AG08396 (cell line): ENCODE data around the gene APRT.

Experiments
- DNase-seq: peaks from one replicate; pipeline ENCODE4 v3.0.0; 2012; ENCODE audit warnings: low spot score, mixed read lengths

Gene APRT

DNA sequence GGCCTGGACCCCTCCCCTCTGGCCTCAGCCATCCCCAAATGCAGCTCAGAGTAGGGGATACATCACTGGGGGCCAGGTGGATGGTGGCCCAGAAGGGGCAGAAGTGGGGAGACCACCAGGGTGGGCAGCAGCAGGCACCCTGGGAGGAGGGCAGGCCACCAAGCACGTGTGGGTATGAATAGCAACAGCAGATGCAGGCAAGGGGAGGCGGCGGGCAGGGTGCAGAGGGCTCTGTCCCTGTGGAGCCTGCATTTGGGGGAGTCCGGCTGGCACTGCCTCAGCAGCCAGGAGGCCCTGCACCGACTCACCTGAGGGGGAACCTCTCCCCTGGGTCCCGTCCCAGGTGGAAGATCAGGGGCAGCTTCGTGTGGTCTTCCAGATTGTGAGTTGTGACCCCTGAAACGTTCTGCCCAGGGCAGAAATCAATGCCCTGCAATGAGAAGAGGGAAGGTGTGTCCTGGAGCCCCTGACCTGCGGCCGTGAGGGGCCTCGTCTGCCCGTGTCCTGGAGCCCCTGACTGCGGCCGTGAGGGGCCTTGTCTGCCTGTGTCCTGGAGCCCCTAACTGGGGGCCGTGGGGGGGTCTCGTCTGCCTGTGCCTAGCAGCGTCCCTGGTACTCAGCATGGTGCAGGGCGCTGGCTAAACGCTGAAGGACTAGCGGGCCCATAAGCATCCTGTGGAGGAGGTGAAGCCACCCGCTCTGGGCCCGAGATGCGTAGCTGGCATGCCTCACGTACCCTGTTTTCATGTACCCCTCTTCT lies 10.7 kb upstream of the APRT start:
- DNase-seq, result no peak

DNA sequence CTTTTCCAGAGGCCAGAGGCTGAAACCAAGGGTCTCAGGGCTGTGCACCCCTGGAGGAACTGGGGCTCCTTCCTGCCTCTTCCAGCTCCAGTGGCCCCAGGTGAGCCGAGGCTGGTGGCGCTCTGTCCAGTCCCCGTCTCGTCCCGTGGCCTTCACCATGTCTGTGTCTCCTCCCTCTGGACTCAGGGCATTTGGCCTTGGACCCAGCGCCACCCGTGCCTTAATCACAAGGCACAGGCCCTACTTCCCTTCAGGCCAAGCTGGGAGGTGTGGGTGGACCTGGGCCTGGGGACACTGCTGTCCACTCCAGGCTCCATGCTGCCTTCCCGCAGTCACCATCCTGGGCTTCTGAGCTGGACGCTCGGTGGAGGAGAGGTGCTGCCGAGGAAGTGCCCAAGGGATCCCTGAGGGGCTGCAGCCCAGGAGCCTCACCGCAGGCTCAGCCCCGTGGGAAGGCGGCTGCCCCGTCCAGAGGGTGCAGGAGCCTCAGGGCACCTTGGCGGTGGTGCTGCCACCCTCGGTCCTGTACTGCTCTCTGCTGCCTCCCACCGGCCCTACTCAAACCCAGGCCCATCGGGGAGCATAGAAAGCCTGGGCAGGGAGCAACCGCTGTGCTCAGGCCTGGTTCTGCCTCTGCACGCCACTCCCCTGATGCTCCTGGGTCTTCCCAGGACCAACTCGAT lies 9.6 kb upstream of the APRT start:
- no peak for DNase-seq

DNA sequence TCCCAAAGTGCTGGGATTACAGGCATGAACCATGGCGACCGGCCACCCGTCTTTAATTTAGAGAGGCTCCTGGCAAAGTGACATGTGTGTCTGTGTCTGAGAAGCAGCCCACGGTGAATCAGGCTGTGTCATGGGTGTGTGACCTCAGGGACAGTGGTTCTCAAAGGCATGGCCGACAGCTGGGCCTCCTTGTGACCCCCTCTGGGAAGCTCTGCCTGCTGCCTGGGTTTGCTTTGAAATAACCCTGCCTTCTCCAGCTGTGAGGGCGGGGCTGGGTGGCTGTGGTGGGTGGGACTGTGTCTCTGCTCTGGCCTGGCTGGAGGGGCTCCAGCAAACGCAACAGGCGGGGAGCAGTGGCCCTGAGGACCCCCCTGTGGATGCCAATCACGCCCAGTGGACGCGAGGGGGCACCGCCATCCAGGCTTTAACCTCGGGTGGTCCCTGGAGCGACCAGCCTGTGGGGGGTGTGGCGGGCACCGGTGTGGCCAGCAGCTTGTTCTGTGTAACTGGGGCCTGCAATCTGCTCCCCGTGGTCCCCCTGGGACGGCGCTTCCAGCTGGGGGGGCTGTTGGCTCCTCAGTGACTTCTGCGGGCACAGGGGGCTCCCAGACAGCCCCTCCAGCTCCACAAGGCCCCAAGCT lies 8.8 kb upstream of the APRT start:
- no peak for DNase-seq

DNA sequence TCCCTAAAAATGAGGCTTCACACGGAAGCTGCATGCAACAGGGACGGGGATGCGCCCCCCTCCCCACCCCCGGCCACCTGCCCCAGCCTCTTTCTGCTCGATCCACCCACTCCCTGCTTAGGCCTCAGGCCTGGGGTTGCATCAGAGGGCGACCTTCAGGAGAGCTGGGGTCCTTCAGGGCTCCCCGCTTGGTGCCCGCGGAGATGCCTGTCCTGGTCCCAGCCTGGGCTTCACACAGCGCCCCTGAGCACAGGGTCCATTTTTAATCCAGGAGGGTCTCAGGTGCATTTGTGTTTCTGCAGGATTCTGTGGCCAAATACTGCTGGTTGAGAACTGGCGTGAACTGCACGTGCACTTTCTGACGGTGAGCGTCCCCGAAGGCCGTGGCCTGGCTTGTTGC lies 7.4 kb upstream of the APRT start:
- no peak for DNase-seq

DNA sequence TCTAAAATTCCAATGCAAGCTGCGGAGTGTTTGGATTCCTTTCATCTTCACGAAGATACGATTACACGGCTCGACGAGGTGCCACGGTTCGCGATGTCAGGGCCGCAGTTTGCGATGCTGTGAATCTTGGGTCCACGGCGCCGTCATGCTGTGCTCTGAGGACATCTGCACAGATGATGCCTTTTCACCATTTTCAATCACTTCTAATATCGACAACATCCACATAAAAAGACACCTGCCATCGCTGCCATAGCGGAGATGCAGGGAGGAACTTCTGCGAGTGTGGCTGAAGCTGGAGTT lies 6.8 kb upstream of the APRT start:
- no peak for DNase-seq

DNA sequence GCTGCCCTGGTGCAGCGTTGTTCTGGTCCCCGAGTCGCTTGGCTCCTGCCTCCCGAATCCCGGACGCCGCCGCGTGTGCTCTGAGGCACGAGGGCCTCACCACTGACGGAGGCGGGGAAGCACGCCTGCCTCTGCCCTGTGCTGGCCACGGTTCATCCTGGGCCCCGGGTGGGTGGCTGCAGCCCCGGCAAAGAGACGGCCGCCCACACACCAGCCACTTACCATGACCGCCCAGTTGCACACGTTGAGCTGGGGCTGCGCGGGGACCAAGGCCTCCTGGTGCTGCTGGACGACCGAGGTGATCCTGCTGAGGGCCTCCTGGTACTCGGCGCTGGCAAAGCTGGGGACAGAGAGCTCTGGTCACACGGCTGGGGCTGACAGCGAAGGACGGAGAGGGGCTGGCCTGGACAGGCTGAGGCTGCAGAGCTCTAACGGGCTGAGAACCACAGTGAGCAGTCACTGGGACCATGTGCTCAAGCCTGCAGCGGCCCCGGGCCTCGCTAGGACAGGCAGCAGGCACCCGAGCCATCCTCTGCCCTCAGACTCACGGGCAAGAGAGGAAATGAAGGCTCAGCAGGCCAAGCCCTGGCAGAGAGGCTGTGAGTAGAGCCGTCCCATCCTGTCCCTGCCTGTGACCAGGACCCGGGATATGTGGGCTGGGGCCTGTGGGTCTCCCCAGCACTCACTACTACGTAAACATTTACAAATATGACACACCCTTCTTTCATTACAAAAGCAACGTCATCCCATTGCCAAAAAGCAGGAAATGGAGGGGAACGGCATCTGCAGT lies 6.3 kb upstream of the APRT start:
- peak; percentile 41 for DNase-seq

DNA sequence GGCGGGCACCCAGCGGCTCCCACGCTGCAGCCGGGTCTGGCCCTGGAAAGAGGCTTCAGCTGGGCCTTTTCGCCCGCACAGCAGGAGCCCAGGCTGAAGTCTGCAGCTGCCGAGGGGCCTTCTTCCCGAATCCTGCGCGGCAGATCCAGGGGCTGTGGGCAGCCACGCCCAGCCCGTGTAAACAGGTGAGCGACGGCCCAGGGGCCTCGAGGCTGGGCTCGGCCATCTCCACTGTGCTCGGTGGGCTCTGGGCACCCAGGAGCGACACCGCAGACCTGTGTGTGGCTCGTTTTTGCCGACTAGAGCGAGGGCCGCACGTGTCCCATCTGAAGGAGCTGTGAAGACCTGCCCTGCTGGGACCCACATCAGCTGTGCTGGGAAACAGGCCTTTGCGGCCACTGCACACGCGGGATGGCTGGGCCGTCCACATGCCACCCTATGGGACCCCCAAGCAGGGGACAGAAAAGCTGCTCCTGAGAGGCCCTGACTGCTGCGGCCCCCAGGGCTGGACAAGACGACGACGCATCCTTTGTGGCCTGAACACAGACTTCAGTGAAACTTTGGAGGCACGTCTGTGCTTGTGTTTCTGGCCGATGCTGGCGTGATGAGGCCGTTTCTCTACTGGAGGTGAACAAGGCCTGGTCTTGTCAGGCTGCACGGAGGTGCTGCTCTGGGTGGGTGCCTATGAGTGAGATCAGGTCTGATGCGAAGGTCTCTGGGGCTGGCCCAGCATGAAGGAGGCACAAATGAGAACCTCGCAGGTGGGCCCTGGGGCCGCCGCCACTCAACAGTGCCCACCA lies 5.2 kb upstream of the APRT start:
- no peak for DNase-seq

DNA sequence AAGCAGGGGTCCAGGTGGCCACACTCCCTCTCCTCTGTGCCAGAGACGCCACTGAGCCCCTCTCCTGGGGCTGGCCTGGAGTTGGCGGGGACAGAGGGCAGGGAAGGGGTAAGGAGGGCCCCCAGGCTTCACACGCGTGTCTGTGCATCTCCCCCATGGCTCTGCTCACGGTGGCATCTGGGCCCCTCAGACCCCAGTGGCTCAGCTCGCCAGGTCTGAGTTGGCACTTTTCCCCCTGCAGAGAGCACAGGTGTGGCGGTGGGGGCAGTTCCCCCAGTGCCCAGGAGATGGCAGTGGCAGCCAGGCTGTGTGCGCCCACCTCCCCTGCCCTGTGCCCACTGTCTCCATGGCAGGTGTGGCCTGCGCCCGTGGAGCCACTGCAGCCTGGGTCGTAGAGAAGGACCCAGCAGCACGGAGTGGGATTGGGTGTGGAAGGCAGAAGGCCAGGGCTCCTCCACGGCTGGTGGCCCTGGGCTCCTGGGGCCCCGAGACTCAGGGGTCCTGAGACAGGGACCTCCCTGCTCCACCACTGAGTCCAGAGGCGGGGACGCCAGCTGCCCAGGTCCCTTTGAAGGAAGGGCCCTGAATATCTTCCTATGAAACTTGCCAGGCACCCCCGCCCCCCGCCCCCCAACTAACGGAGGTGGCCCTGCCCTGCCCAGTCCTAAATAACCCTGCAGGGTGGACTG lies 4.3 kb upstream of the APRT start:
- no peak for DNase-seq

DNA sequence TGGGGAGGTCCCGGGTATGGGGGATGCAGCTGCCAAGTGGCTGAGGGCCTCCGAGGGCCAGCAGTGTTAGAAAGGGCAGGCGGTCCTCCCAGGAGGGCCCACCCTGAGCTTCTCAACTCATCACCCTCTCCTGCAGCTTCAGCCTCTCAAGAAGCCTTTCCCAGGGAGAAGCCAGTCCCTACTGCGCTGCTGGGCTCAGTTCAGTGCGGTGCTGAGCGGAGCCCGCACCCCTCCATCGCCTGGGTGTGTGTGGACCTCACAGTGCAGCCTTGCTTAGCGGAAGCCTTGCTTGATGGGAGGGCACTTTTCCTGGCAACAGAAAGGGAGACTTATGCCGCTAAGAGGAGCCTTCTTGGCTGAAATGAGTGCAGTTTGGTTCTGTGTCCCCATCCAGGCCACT lies 3.5 kb upstream of the APRT start:
- DNase-seq, result no peak

DNA sequence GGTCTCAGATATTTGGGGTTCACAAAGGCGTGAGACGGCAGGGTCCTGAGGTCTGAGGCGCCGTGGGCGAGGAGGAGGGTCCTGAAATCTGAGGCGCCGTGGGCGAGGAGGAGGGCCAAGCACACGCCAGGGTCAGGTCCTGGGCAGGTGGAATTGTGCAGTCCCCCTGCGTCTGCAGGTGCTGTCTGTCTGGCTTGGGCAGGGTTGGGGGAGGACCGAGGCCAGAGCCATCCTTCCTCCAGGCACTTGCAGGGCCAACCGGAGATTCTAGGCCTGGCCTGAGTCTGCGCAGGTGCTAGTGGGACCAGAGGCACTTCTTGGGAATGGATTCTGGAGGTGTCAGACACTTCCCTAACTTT lies 2.4 kb upstream of the APRT start:
- DNase-seq, result no peak

DNA sequence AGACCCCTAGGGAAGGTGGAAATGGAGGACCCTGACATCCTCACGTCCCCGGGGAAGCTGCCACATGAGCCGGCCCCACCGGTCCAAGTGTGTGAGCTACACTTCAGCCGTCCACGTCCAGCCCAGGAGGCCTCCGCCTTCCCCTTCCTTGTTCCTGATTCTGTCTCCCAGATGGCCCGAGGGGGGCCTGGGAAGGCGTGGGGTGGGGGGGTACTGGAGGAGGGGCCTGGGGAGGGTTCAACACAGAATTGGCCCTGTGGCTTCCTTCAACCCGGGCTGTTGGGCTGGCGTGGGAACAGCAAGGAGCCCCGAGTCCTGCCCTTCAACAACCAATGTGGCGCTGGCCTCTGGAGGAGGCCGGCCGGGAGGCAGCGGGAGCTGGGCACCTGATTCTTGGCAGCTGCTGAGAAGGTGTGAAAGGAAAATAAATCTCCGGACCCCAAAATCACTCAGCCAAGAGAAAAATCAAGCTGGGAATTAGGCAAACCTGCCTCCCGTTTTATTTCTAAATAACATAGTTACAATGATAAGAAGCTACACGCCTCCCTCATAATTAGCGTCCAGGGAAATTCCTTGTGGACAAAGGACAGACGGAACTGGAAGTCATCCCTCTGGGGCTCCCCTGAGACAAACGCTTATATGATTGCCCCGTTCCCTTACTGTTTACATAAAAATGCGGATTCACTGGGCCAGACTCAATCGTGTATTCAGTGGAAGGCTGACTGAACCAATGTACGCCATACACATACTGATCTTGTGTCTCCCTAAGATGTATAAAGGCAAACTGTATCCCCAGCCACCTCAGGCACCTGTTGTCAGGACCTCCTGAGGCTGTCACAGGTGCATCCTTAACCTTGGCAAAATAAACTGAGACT lies 1.8 kb upstream of the APRT start:
- no peak for DNase-seq

DNA sequence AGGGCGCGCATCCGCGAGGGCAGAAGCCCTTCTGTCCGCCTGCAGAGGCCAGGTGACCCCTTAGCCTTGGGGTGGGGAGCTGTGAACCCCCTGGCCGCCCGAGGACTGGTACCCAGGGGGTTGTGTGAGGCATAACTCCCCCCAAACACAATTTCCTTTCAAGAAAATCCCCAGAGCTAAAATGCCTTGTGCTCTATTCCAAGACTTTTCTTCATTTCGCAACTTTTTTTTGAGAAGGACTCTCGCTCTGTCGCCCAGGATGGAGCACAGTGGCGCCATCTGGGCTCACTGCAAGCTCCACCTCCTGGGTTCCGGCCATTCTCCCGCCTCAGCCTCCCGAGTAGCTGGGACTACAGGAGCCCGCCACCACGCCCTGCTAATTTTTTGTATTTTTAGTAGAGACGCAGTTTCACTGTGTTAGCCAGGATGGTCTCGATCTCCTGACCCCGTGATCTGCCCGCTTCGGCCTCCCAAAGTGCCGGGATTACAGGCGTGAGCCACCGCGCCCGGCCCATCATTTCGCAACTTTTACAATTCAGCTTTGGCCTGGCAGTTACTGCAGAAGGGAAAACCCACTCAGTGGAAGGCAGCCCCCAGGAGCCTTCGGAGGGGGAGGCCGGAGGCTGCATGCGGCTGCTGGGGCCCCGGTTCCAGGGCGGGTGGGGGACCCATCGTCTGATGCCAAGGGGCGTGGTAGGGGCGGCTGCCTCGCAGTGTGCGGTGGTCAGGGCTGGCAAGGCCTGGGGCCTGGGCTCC lies 963 bp upstream of the APRT start:
- DNase-seq, result no peak

DNA sequence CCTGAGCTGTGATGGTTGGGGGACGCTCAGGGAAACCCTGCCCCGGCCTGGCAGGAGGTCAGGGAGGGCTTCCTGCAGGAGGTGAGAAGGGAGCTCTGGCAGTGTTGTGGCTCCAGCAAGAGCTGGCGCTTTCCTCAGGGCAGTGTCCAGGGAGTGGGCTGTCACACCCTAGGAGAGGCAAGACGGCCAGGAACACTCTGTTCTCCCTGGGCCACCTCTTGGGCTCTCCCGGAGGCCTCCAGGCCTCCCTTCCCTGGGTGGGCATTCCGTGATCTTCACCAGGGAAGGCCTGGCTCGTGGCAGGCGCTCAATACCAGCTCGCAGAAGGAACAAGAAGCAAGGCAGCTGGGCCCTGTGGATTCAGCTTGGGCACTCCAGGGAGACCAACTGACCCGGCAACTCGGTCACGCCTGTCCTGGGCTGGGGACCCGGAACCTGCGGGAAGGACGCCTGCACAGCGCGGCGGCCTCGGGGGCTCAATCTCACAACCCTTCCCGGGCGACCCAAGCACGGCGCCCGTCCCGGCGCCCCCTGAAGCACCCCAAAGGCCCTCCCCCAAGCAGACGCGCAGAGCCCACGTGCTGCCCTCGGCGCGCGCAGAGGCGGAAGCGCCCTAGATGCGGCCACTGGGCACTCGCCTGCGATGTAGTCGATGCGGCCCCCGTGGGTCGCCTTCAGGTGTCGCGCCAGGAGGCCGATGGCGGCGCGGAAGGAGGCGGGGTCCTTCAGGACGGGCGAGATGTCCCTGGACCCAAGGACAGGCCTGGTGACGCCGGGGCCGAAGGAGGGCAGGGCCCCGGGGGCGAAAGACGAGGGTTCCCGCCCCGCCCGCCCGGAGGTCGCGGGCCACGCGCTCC lies 588 bp downstream of the APRT start:
- DNase-seq, result peak; percentile 84

DNA sequence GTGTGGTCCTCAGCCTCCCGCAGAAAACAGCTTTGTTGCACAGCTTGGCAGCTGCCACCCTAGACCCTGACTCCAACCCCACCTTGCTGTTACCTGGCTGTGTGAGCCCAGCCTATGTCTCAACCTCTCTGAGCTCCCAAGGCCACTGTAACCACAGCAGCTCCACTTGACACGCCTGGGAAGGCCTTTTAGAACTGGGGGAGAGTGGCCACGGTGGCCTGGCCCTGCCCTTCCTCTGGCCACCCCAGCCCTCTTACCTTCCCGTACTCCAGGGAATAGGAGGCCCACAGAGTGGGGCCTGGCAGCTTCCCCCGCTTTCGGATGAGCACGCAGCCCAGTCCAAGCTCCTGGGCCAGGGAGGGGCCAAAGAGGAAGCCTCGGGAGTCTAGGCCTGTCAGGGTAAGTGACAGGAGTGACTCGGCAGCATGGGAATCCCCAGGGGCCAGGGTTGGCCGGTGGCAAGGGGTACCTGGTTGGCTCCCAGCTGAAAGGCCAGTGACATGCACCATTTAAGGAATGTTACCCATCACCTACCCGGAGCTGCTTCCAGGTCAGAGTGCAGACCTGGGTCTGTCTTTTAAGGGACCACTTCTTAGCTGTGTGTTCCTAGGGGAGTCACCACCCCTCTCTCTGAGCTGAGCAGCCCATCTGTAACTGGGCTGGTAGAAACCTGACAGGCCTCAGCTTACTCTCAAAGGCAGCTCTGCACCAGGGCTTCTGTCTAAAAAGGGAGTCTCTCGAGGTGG lies 1.4 kb downstream of the APRT start:
- DNase-seq, result no peak

DNA sequence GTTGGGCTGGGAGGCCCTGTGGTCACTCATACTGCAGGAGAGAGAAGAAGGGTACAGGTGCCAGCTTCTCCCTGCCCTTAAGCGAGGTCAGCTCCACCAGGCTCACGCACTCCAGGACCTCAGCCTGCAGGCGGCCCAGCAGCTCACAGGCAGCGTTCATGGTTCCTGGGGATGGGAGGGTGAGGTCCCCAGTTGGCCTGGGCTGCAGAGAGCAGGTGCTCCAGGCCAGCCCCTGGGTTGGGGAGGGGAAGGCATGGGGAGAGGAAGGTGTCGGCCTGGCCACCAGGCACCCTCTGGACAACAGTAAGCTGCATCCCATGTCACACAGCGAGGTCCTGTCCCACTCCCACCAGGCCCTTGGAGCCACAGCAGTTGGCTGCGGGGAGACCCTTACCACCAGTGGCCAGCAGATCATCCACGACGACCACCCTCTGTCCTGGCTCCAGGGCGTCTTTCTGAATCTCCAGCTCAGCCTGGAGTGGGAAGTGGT lies 2.0 kb downstream of the APRT start:
- DNase-seq, result no peak

DNA sequence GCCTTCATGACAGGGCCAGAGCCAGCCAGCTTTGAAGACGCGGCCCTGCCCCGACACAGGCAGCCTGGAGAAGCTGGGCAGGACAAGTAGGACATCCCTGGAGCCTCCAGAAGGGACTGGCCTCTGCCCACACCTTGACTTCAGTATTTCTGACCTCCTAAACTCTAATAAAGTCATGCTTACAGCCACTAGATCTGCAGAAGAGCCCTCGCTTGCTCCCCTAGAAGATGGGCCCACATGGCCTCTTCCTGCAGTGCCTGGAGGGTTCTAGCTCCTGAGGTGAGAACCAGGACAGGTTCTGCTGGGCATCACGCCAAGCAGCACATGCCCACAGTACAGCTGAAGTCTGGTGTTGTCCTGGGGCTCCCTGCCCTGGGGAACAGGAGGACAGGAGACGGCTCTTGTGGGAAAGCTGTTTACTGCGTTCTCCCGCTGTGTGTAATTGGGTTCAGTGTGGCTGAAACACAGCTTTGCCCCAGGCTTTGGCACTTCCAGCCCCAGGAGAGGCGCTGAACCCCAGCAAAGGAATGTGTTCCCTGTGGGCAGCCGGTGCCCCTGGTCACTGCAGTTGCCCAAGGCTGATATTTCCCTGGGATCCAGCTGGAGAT lies 2.6 kb downstream of the APRT start:
- no peak for DNase-seq
